IPS-NIHi7 (cell line): ENCODE results near the gene PANK4.
"Not testable (repeated sequence)": the region's sequence is repeated elsewhere in the genome, so short reads cannot be mapped to it uniquely, and the experiment has no call there.

Source experiments
- DNase-seq: peaks from one replicate; pipeline ENCODE4 v3.0.0; 2012; ENCODE audit warnings: mixed read lengths; ENCODE audit errors: extremely low spot score

Gene PANK4

DNA sequence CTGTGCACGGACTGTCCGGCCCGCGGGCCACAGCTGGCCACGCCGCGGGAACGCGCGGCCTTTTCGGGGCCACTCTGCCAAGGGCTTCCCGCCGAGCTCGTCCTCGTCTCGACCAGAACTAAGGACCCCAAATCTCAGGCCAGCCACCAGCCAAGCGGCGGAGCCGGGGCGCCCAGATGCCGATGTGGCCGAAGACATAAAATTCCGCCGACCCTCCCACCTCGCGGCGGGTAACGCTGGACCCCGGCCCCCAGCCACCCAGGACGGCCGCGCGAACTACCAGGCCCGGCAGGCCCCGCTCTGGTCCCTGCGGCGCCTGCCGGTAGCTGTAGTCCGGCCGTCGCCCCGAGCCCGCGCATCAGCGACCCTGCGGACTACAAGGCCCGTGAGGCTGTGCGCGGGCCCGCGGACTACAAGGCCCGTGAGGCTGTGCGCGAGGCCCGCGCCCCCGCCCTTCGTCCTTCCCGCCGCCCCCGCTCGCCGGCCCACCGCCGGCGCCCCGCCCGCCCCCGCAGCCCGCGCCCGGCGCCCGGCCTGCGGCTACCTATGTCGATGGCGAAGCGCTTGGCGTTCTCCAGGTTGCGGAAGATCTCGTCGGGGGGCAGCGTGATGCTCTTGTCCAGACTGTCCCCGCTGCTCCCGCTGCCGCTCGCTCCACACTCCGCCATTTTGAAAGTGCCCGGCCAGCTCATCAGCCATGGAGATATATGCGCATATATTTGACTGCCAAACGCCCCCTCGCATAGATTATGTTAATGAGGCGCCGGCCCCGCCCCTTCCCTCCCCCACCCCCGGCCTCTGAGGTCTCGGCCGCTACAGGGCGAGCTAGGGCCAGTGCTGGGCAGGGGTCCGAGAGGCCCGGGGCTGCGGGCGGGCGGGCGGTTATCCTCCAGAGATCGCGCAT, at the start of gene PANK4:
Gene PANK4, minus strand, starts transcription at position 677 of the 904 bp plus-strand sequence. Its CDS starts 9 bp downstream, at position 668.
- DNase-seq, result peak; percentile 92

DNA sequence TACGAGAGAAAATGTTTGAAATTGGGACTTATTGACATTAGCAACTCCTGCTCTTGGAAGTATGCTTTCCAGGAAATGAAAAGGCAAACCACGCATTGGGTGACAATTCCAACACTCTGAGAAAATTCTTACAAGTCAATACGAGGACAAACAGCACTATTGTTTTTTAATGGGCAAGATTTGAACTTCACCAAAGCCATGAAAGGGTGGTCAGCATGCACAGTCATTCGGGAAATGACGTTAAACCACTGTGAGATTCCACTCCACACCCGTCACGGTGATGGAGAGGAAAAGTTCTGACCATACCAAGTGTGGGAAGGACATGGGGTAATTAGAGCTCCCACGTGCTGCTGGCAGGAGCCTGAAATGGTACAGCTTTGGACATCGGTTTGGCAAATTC, 48.0 kb upstream of the PANK4 start:
- DNase-seq, result no peak

DNA sequence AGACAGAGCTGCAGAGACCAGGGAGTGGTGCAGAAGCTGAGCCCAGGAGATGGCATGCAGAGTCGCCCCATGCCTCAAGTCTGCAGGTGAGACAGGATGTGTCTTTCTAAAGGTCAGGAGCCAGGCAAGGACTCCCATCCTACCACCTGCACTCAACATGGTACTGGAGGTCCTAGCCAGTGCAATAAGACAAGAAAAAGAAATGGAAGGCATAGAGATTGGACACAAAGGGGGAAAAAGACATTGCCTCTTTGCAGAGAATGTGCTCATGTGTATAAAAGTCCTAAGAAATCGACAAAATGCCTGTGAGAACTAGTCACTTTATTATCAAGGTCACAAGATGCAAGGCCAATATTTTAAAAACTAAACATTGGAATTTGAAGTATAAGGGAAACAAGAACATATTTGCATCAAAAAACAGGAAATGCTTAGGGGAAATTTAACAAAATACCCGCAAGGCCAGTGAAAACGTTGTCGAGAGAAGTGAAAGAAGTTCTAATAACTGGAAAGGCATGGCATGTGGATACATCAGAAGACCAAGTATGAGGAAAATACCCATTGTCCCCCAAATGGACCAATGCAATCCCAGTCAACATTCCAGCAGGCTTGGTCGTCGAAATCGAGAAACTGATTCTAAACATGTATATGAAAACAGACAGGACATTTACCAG, 47.0 kb upstream of the PANK4 start:
- no peak for DNase-seq

DNA sequence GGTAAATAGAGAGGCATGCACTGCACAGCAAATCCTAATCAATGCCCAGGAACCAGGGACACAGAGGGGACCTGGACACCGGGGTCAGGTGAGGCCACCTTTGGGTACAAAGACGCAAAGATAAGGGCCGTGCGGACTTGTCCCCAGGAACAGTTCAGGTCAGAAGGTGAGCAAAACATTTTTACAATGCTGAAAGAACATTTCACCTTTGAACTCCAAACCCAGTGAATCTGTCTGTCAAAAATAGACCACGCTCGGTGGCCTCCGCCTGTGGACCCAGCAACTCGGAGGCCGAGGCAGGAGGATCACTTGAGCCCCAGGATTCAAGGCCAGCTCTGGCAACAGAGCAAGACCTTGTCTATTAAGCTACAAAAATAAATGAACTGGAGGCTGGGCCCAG, 45.0 kb upstream of the PANK4 start:
- DNase-seq, result no peak

GRCh38 chr1:2570332-2570731, 43.9 kb upstream of the PANK4 start:
- DNase-seq, result no peak

GRCh38 chr1:2569703-2570102, 43.3 kb upstream of the PANK4 start:
- not testable (repeated sequence) for DNase-seq

DNA sequence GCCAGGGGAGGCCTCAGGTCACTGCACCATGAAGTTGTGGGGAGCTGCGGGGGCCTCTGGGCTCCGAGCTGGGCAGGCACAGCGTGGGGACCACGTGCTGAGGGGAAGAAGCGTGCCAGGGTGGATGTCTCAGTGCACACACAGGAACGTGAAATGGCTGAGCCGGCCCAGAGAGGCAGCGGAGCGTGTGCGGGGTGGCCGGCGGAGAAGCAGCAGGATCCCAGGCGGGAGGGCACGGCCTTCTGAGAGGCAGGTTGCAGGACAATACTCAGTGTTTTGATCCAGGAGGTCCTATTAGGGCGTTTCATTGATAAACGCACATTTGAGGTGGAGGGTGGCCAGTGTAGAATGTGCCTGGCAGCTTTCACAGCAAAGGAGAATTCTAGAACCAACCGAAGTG, 42.7 kb upstream of the PANK4 start:
- DNase-seq, result no peak

- not testable (repeated sequence) for DNase-seq
Observed at GRCh38 chr1:2568187-2568816, 41.9 kb upstream of the PANK4 start.

DNA sequence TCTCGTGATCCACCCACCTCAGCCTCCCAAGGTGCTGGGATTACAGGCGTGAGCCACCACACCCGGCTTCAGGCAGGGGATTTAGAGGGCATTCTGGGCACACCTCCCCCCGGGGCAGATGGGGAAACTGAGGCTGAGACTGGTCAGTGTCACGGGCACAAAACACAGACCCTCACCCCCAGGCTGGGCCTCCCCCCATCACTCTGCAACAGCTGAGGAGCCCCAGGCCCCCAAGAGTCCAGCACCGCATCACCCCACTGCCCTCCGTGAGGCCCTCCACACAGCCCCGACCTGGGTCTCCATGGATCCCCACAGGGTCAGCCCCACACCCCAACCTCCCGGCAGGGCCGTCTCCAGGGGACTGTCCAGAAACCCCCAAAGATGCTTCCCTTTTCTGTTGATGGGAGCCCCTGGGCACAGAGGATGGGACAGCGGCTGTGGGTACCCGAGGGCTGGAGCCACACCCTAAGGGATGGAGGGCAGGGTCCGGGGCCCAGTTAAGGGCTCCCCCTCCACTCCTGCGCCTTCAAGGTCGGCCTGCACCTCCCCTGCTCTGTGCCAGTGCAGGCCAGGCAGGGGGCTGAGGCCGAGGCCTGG, 40.8 kb upstream of the PANK4 start:
- no peak for DNase-seq

- DNase-seq, result no peak
Observed at GRCh38 chr1:2566101-2567045, 40.0 kb upstream of the PANK4 start.

DNA sequence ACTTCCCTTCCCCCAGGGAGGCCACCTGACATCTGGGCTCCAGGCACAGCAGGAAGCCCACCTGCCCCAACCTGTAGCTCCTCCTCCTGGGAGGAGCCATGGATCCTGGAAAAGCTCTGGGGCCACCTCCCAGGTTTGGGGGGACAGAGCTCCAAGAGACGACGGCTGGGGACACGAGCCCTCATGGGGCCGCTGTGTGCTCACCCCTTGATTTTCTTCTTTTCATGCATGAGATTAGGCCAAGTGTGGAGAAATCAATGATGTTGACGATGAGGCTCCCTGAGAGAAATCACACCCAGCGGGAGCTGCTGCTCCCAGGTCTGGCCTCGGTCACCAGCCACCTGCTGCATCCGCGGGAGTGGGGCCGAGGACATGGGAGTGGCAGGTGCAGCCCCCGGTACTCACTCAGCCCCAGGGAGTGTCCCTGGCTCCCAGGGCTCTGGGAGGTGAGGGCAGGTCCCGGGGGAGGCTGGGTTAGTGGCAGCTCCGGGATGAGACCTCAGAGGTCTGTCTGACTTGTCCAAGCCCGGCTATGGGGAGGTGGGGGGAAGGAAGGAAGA, 38.5 kb upstream of the PANK4 start:
- no peak for DNase-seq

GRCh38 chr1:2564006-2564814, 37.8 kb upstream of the PANK4 start:
- DNase-seq, result no peak

GRCh38 chr1:2563205-2563604, 36.8 kb upstream of the PANK4 start:
- no peak for DNase-seq

DNA sequence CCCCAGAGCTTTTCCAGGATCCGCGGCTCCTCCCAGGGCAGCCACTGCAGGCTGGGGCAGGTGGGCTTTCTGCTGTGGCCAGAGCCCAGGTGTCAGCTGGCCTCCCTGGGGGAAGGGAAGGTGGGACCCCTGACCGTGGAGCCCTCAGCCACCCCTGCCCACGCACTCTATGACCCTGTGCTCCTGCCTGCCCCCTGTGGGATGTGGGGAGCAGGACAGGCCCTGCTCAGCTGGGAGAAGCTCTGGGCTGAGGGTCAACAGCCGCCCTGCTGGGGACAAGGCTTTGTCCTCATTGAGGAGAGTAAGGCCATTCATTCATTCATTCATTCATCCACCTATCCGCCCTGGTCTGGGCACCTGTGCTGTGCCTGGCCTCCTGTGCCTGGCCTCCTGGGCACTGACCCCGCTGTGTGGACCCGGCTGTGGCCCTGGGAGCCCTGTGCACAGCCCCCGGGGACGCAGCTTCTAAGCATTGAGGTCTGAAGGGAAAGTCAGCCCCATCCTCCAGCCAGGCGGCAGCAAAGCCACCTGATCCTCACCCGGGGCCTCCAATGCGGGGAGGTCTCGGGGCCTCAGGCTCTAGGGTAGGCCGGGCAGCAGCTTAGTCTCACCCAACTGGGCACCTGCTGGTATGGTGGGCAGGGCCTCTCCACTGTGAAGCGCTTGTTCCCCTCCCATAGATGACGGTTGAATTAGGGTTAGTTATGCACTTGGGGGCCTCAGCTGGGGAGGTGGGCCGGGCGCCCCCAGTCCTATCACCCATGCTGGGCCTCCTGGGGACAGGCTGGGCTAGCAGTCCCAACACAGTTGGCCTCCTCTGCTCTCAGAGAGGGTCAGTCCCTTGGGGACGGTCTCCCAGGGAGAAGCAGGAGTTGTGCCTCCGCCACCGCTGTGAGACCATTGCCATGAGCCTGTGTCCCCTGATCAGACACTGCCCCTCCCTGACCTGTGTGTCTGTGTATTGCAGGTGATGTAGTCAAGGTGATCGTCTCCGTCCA, 35.8 kb upstream of the PANK4 start:
- DNase-seq, result no peak

DNA sequence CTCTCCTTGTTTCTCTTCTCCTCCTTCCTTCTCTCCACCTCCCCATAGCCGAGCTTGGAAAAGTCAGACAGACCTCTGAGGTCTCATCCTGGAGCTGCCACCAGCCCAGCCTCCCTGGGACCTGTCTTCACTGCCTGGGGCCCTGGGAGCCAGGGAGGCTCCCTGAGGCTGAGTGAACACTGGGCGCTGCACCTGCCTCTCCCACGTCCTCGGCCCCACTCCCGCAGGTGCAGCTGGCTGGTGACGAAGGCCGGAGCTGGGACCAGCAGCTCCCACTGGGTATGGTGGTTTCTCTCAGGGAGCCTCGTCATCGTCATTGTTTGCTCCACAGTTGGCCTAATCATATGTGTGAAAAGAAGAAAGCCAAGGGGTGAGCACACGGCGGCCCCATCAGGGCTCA, 35.0 kb upstream of the PANK4 start:
- DNase-seq, result no peak

DNA sequence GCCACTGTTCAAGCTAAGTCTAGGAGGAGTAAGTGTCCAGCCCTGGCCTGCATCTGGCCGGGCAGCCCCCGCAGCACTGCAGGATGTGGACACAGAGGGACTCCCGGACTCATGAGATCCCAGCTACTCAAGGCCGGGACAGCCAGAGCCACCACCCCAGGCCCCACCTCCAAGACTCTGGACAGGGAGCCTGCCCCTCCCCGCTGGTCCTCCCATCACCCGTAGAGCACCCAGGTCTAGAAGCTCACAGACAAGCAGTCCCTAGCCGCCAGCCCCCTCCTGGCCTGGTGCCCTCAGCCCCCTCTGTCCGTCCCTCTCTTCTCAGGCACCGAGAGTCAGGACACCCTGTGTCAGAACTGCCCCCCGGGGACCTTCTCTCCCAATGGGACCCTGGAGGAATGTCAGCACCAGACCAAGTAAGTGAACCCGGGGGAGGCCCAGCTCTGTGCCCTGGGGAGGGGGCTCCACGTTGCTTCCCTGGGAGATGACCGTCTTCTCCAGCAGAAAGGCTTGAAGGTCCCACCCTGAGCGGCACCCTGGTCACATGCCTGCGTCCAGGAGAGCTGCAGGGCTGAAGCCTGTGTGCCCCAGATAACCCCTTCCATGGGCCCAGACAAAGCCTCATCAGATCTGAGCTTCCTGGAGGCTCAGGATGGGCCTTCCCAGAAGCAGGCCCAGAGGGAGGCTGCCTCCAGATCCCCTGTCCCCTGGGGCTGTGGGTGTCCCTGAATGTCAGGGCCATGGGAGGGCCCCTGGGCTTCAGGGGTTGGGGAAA, 34.1 kb upstream of the PANK4 start:
- no peak for DNase-seq

- no peak for DNase-seq
Observed at GRCh38 chr1:2559509-2560298, 33.3 kb upstream of the PANK4 start.
